Neural progenitor cell (in vitro differentiated cells): ENCODE measurements around the gene SH3BP5L.

Experiments used
- EZH2 ChIP-seq: fragments of 200-600 bp; sonication (generic); IDR thresholded peaks from 2 replicates; pipeline ENCODE4 v1.6.1; 2017; ENCODE audit warnings: antibody characterized with exemption, mild to moderate bottlenecking, moderate library complexity
- EZH2phosphoT487 ChIP-seq: fragments of 200-600 bp; sonication (generic); IDR thresholded peaks from 2 replicates; pipeline ENCODE4 v1.6.1; 2017; ENCODE audit warnings: antibody characterized with exemption
- TF ChIP-seq, protein P1 (sequence below): fragments of 200-600 bp; sonication (generic); IDR thresholded peaks from 2 replicates; pipeline ENCODE4 v1.5.1; 2017; ENCODE audit warnings: antibody characterized with exemption, mild to moderate bottlenecking

GRCh38 chr1:248843687-248844086 lies 18.0 kb upstream of the SH3BP5L start:
- TF ChIP-seq, protein P1, sequence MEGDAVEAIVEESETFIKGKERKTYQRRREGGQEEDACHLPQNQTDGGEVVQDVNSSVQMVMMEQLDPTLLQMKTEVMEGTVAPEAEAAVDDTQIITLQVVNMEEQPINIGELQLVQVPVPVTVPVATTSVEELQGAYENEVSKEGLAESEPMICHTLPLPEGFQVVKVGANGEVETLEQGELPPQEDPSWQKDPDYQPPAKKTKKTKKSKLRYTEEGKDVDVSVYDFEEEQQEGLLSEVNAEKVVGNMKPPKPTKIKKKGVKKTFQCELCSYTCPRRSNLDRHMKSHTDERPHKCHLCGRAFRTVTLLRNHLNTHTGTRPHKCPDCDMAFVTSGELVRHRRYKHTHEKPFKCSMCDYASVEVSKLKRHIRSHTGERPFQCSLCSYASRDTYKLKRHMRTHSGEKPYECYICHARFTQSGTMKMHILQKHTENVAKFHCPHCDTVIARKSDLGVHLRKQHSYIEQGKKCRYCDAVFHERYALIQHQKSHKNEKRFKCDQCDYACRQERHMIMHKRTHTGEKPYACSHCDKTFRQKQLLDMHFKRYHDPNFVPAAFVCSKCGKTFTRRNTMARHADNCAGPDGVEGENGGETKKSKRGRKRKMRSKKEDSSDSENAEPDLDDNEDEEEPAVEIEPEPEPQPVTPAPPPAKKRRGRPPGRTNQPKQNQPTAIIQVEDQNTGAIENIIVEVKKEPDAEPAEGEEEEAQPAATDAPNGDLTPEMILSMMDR = no peak
- TF ChIP-seq EZH2 = no peak
- no peak for TF ChIP-seq EZH2phosphoT487
